GM19238 (cell line): ENCODE measurements around the gene XRN1.
"Not testable (repeated sequence)": the region's sequence is repeated elsewhere in the genome, so short reads cannot be mapped to it uniquely, and the experiment has no call there.

ENCODE experiments used
- DNase-seq: peaks from one replicate; pipeline ENCODE4 v3.0.0; 2011; ENCODE audit warnings: low spot score; ENCODE audit not compliant: insufficient read length

Gene XRN1

DNA sequence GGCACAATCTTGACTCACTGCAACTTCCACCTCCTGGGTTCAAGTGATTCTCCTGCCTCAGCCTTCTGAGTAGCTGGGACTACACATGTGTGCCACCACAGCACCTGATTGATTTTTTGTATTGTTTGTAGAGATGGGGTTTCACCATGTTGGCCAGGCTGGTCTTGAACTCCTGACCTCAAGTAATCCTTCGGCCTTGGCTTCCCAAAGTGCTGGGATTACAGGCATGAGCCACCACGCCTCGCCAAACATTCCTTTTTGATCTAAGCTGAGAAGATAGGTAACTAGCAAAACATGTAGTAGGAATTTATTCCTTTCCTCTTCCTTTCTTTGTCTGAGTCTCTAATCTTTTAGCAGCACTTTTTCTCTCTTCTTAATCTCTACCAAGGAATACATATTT, 95.1 kb downstream of the XRN1 start:
- DNase-seq = not testable (repeated sequence)

DNA sequence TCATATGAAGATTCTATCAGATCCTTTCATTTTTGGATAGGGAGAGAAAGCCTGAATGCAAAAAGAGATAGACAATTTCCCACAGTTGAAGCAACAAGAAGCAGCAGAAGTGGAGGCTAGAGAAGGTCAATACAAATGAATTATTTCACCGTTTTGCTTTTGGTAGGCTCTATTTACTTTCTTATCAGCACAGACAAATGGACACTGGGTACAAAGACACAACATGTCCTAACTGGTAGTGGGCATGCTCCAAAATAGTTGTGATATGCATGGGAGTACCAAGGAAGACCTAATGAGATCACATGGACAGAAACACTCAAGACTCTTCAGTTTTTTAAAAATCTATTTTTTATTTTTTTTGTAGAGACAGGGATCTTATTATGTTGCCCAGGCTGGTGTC, 99.4 kb downstream of the XRN1 start:
- no peak for DNase-seq

DNA sequence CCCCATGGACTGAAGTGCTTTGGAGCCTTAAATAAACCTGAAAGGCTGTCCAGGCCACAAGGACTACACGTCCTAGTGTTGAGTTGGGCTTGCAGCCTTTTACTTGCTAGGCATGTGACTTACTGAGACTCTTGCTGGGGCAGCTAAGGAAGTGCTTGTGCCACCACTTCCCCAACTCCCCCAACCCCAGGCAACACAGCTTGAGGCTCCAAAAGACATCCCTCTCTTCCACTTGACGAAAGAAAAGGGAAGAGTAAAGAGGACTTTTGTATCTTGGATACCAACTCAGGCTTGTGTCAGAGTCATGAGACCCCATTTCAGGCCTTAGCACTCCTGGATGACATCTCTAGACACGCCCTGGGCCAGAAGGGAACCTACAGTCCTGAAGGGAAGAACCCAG, 109.8 kb downstream of the XRN1 start:
- no peak for DNase-seq

DNA sequence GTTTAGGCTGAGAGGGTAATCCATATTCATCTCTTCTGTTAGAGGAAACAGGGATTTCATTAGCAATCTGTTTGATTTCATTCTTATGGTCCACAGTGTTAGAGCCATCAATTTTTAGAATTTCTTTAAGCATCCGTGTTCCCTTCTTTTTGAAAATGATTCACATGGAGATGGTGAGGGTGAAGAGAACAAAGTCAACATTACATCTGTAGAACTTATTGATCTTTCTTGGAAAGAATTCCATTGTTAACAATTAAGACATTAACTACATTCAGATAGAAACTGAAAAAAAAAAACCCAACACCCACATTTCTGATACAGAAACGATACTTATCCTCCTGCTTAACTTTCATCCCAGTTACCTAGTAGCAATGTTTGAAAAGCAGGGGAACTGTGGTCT, 115.4 kb downstream of the XRN1 start:
- no peak for DNase-seq

DNA sequence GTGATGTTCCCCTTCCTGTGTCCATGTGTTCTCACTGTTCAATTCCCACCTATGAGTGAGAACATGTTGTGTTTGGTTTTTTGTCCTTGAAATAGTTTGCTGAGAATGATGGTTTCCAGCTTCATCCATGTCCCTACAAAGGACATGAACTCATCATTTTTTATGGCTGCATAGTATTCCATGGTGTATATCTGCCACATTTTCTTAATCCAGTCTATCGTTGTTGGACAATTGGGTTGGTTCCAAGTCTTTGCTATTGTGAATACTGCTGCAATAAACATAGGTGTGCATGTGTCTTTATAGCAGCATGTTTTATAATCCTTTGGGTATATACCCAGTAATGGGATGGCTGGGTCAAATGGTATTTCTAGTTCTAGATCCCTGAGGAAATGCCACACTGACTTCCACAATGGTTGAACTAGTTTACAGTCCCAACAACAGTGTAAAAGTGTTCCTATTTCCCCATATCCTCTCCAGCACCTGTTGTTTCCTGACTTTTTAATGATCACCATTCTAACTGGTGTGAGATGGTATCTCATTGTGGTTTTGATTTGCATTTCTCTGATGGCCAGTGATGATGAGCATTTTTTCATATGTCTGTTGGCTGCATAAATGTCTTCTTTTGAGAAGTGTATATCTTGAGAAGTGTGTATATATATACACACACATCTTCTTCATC, 123.4 kb downstream of the XRN1 start:
- not testable (repeated sequence) for DNase-seq

DNA sequence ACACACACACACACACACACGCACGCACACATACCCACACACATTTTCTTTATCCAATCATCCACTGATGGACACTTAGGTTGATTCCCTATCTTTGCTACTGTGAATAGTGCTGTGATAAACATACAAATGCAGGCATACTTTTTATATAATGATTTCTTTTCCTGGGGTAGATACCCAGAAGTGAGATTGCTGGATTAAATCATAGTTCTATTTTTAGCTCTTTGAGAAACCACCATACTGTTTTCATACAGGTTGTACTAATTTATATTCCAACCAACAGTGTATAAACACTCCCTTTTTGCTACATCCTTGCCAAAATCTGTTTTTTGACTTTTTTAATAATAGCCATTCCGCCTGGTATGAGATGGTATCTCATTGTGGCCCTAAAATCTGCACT, 127.9 kb downstream of the XRN1 start:
- no peak for DNase-seq

DNA sequence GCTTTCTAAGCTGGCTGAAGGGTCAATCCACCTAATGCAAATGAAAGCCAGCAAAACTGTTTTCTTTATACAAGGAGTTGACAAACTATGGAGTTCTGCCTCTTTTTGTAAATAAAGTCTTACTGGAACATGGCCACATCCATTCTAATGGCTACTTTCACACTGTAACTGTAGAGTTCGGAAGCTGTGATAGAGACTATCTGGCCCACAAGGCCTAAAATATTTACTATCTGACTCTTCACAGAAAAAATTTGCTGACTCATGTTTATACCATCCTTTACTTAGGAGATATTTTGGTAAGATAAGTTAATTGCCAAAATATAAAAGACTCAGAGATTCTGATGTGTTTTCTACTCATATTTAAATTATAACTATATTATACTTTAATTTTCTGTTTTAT, 128.7 kb downstream of the XRN1 start:
- no peak for DNase-seq

DNA sequence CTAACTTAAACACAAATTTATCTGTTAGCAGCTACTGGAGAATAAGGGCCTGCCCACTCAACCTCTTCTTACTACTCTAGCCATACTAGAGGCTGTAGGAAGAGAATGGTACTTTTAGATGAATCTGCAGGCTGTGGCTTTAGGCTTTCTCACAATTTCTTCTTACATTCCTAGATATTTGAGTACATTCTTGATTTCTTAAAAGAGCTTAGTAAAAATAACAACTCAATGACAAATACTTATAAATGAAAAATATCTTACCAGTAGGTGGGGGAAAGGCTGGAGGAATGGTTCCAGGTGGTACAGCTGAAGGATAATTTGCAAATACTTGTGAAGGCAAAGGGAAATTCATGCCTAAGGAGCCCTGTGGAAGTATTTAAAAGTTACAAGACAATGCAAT, 129.5 kb downstream of the XRN1 start:
- no peak for DNase-seq

DNA sequence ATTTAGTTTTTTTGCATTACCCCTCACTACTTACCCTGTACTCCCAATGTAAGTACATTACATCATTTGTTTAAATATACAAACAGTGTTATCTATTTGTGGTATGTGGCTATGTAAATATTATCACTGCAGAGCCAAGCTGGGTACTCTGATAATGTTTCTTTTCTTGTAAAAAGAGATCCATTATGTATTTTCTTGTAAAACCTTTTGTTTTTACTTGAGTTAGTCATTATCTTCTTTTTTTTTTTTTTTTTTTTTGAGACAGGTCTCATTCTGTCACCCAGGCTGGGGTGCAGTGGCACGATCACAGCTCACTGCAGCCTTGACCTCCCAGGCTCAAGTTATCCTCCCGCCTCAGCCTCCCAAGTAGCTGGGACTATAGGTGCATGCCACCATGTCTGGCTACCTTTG, 131.9 kb downstream of the XRN1 start:
- DNase-seq = not testable (repeated sequence)

DNA sequence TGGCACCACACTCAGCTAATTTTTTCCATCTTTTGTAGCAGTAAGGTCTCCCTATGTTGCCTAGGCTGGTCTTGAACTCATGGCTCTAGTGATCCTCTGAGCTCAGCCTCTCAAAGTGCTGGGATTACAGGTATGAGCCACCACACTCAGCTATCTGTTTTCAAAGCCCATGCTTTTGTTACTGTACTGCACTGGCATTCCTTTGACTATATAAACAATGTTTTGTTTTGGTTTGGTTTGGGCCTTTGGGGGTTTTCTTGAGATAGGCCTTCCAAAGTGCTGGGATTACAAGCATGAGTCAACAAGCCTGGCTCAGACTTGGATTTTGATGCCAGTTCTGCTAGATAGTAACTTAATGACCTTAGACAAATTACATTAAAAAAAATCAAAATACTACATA, 132.8 kb downstream of the XRN1 start:
- DNase-seq = no peak

DNA sequence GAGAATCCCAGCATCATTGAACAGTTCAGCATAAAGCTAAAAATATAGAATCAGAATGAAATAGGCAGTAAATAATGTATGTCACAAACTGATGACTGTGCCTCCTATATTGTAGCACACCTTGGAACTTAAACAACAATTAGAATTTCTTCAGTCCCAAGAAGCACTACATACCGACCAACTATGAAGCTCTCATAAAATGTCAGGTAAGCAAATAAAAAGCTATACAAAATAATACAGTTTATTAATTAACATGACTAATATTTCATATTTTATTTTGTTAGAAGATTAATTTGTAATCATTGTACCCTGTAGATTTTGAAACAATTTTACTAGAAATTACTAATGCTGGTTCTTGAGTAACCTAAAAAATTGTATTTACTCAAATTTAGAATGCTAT, 137.4 kb downstream of the XRN1 start:
- no peak for DNase-seq

DNA sequence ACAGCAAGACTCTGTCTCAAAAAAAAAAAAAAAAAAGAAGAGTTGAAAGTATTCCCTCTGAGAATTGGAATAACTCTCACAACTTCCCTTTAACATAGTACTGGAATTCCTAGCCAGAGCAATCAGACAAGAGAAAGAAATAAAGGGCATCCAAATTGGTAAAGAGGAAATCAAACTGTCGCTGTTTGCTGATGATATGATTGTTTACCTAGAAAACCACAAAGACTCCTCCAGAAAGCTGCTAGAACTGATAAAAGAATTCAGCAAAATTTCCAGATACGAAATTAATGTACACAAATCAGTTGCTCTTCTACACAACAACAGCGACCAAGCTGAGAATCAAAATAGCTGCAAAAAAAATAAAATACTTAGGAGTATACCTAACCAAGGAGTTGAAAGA, 145.0 kb downstream of the XRN1 start:
- not testable (repeated sequence) for DNase-seq

DNA sequence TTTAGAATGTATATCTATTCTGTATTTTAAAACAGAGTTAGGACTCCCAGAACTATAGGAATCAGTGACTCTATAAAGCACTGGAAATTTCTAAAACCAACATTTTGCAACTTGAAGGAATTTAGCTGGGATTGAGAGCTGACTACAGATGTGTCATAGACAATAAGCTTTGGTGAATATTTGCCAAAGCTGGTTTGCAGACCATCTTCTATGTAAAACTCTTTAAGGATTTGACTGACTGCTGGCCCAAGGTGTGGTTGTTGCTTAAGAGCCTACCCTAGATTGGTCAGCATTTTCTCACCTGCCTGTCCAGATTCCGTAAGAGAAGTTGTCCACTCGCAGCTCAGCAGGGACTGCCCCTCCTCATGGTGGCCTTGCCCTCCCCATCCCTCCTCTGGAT, 149.2 kb downstream of the XRN1 start:
- no peak for DNase-seq

DNA sequence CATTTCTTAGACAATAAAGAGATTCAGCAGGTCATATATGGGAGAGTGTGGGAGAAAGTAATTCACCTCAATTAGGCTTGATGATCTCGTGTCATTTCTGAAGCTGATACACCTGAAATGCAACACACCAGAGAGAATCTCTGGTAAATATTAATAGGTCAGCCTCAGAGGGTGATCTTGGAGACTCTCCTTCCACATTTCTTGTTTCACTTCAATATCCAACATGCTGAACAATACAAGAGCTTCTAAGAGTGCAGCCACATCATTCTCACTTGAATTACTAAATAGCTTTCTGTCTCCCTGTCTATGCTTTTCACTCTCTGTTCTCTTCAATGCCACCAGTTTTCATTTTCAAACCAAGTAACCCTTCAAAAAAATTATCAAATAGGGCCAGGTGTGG, 151.3 kb downstream of the XRN1 start:
- DNase-seq = no peak

DNA sequence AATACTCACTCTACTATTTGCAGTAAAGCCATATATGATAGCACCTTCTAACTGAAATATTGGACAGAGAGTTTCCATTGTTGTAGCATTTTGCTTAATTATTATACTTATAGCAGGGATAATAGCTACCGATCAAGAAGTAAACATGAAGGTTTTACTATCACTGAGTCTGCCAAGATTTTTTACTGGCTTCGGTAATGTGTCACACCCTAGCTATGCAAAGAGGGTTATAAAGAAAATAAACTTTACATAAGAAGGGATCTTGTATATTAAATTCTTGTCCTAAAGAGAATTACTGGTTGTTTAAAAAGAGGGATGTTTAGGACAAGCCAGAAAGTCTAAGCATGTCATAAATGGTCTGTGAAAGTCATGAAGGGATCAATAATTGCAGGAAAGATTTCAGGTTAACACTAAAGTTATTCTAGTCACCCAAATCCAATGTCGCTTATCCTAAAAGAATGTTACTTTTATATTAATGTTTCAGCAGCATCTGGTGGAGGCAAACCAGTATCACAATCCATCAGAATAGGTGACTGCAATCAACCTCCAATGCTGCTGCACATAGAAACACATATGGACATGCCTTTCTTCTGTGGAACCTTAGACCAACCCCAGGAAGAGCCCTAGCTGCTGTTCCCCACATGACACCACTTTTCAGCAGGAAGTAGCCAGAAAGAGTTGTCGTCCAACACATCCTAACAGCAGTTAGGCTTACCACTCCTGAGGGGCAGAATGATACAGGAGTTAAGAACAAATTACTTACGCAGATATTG, 159.8 kb downstream of the XRN1 start:
- no peak for DNase-seq

DNA sequence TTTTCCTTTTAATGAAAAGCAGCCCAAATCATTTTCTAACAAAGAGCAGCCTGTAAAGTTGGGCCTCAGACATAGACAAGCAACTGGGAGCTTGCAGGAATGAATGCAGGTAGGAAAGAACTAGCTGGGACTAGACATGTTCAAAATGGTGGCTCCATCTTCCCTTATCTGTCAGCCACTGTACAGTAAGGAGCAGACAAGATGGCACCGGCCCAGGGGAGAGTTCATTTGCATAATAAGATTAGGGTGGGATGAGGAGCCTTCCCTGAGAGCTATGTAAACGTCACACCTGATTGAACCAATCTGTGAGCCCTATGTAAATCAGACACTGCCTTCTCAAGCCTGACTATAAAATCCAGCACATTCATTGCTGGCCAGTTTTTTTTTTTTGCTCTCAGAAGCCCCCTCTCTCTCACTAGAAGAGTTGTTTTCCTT, 162.7 kb downstream of the XRN1 start:
- DNase-seq = no peak

DNA sequence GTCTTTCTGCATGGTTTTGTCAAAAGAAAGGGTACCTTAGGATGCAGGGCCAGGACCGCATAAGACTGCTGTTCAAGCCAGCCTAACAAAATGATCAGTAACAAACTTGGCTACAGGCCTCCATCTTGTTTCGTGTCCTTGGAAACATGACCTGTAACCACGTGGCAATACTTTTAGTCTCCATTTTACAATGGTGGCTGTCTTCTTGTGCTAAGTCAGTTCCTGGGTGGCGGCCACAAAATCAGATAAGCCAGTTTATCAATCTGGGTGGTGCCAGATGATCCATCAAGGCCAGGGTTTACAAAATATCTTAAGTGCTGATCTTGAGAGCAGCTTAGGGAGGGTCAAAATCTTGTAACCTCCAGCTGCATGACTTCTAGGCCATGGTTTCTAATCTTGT, 165.3 kb downstream of the XRN1 start:
- DNase-seq = no peak

DNA sequence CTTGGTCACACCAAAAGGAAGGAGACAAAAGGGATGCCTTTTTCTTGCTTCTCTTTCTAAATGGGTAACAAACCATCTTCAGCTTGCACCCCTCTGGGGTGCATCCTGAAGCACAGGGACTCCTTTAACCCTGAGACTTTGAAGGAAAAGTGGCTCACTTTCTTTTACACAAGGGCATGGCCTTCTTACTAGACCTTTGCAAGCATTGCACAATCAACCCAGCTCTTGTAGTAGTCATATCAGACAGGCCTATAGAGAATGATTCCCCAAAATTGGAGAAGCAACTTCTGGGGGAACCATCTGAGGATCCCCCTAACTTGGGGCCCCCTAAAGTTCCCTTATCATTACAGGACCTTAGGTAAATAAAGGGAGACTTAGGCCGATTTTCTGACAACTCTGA, 166.4 kb downstream of the XRN1 start:
- no peak for DNase-seq

DNA sequence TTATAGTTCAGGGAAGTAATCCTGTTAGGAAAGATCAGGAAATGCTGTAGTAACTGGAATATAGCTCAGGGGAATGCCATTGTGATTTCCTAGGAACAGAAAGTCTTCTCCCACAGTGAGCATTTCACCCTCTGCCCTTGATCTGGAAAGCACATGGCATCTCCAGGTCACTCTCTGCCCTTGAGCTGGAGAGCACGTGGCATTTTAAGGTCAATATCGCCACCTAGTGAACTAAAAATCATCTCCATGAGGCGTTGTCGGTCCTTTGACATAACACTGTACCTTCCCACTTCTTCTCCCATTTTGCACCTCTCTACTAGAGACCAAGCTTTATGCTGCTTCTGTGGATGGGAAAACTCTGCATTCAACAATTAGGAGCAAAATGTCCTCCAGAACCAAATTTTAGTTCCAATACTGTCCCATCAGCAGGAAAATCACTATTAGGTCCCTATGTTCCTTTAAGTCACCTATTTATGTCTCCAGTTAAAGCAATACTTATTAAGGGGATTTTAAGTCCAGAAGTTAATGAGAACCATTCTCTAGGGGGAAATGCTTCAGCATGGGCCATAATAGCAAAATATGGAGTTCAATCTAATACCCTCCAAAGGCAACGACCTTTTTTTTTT, 167.8 kb downstream of the XRN1 start:
- peak; percentile 37 for DNase-seq

DNA sequence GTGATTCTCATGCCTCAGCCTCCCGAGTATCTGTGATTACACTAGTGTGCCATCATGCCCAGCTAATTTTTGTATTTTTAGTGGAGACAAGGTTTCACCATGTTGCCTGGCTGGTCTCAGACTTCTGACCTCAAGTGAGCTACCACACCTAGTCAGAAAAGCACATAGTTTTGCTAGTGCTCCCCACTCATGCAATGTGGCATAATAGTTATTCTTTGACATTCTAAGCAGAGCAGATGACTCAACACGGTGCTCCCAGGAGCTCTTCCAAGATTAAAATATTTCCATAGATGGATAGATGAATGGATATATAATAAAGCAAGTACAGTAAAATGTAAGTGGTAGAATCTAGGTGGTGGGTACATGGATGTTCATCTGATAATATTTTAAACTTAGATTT, 169.4 kb downstream of the XRN1 start:
- DNase-seq = no peak

DNA sequence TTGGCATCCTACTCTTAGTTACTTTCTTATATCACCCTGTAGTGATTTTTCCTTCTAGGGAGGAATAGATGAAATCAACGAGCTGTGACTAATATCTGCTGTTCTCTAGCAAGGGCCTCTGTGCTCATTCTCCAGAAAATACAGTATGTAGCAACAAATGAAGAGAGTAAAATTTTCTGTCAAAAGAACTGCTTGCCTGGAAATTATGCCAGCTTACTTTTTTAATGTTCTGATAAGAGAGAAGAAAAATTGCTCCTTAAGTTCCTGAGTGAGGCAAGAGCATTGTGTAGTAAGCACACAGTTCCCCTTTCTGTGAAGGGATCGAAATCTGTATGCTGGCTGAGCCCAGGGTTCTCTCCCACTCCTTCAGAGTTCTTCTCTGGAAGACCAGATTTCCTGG, 171.1 kb downstream of the XRN1 start:
- DNase-seq = no peak

DNA sequence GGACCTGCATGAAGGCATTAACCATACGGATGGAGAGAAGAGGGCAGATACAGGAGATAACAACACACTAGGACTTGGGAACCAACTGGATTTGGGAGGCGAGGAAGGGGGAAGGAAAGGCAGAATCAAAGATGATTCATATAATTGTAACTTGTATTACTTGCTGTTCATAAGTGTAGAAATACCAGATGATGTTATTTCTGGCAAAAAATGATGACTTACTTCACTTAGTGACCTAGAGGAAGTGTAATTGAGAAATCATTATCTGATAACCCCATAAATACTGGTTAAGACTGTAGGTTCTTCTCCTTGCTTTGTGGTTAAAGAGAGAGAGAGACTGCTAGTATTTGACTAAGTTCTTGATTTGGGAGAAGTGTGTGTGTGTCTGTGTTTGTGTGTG, 172.0 kb downstream of the XRN1 start:
- no peak for DNase-seq

DNA sequence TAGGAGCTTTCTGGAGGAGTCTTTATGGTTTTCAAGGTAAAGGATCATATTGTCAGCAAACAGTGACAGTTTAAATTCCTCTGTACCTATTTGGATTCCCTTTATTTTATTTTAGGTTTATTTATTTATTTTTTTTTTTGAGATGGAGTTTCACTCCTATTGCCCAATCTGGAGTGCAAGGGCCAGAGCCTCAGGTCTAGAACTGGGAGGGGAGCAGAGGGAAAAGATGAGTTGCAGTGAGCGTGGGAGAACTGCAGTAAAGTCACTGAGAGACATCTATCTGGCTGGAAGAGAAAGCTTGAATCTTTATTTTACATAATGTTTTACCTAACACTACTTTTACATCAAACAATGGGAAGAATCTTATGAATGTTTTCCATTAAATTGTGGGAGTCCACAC, 172.9 kb downstream of the XRN1 start:
- no peak for DNase-seq
